GM18861 (cell line): ENCODE data around the gene PRR5.
"Not testable (repeated sequence)": the region's sequence is repeated elsewhere in the genome, so short reads cannot be mapped to it uniquely, and the experiment has no call there.

Experiments used
- ATAC-seq: cut with Tn5 transposase; IDR thresholded peaks from one replicate; pipeline ENCODE4 v1.9.1; 2021; ENCODE audit not compliant: unreplicated experiment

PRR5 gene

GRCh38 chr22:44733426-44734106, 31.6 kb downstream of the PRR5 start:
- no peak for ATAC-seq

- ATAC-seq, result no peak
Measured at GRCh38 chr22:44734278-44734677, 32.3 kb downstream of the PRR5 start.

- ATAC-seq, result no peak
Measured at GRCh38 chr22:44734801-44735517, 33.0 kb downstream of the PRR5 start.

GRCh38 chr22:44735518-44736428, 33.8 kb downstream of the PRR5 start:
- no peak for ATAC-seq

GRCh38 chr22:44736581-44737405, 34.8 kb downstream of the PRR5 start:
- no peak for ATAC-seq

GRCh38 chr22:44737406-44738346, 35.7 kb downstream of the PRR5 start:
- no peak for ATAC-seq

GRCh38 chr22:44738347-44738715, 36.3 kb downstream of the PRR5 start:
- no peak for ATAC-seq

GRCh38 chr22:44739024-44739423, 37.0 kb downstream of the PRR5 start:
- no peak for ATAC-seq

GRCh38 chr22:44739666-44740065, 37.7 kb downstream of the PRR5 start:
- ATAC-seq, result not testable (repeated sequence)

- no peak for ATAC-seq
Measured at GRCh38 chr22:44740307-44740706, 38.3 kb downstream of the PRR5 start.

- no peak for ATAC-seq
Measured at GRCh38 chr22:44741929-44742328, 39.9 kb downstream of the PRR5 start.

GRCh38 chr22:44743247-44743646, 41.2 kb downstream of the PRR5 start:
- ATAC-seq, result no peak

GRCh38 chr22:44743804-44744211, 41.8 kb downstream of the PRR5 start:
- no peak for ATAC-seq

GRCh38 chr22:44745853-44746789, 44.1 kb downstream of the PRR5 start:
- ATAC-seq, result no peak

- not testable (repeated sequence) for ATAC-seq
Measured at GRCh38 chr22:44747784-44748127, 45.8 kb downstream of the PRR5 start.

- no peak for ATAC-seq
Measured at GRCh38 chr22:44748524-44748923, 46.5 kb downstream of the PRR5 start.

GRCh38 chr22:44750481-44750880, 48.5 kb downstream of the PRR5 start:
- ATAC-seq, result no peak

- ATAC-seq, result no peak
Measured at GRCh38 chr22:44752285-44753188, 50.5 kb downstream of the PRR5 start, which contains the start of gene ARHGAP8. TSS of gene ARHGAP8 (plus strand) at chr22:44752575. CDS start at chr22:44786528, 33,953 bp downstream.
